ENCODE data around the gene BMPR1A.
"Not testable (repeated sequence)": the region's sequence is repeated elsewhere in the genome, so short reads cannot be mapped to it uniquely, and the experiment has no call there.

BMPR1A gene

GRCh38 chr10:86850481-86850880 is 94.1 kb downstream of the BMPR1A start:
- DNase-seq (ENCODE audit: low spot score) = no peak

DNA sequence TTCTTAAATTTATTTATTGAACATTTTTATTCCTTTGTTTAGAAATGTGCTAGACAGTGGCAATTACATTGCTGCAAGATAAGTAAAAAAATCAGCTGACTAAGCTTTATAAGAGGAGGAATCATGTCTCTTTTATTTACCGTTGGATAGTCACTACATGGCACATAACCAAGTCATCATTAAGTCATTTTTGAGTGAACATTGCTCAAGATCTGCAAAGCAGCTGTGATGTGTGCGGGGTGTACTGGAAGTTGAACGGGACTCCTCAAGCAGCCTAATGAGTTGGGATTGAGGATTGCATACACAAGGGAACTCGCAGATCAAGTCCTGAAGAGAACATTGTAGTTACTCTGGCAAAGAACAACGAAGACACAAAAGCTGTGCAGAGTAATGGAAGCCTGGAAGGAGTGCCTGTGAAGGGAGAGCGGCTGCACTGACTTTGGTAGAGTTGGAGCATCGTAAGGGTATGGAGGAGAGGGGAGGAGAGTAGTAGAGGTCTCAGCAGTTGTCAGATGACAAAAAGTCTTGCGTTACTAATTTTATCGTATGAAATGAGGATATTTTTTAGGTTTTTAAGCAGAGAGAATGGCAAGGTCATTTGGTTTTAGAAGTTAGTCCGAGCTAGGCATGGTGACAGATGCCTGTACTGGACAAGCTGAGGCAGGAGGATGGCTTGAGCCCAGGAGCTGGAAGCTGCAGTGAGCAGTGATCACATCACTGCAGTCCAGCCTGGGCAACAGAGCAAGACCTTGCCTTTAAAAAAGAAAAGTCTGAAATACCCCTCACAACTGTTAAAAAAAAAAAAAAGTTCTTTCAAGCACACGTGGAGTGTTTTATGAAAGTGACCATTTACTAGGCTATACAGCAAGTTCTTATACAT is 95.1 kb downstream of the BMPR1A start:
- no peak for DNase-seq (ENCODE audit: low spot score)

GRCh38 chr10:86853582-86853981 is 97.2 kb downstream of the BMPR1A start:
- DNase-seq (ENCODE audit: low spot score) = not testable (repeated sequence)

DNA sequence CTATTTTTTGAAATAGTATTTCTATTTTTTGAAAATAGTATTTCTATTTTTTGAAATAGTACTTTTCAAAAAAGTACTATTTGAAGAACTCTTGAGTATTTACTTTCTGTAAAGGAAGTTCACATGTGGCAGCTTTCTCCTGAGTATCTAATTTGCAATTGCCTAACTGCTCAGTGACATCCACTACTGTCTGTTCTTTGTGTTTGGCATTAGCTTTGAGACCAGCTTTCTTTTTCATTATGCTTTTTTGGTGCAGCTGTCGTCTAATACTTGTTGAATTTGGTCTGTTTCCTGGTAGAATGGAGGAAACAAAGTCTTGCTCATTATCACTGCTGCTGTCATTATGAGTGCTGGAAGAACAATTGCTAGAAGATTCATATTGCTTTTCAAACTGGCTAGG is 99.1 kb downstream of the BMPR1A start:
- no peak for DNase-seq (ENCODE audit: low spot score)

- no peak for DNase-seq (ENCODE audit: low spot score)
Observed at GRCh38 chr10:86856156-86856555, 99.7 kb downstream of the BMPR1A start.

- DNase-seq (ENCODE audit: low spot score) = no peak
Observed at GRCh38 chr10:86857128-86857721, 100.8 kb downstream of the BMPR1A start.

GRCh38 chr10:86858011-86858410 is 101.6 kb downstream of the BMPR1A start:
- DNase-seq (ENCODE audit: low spot score) = no peak

DNA sequence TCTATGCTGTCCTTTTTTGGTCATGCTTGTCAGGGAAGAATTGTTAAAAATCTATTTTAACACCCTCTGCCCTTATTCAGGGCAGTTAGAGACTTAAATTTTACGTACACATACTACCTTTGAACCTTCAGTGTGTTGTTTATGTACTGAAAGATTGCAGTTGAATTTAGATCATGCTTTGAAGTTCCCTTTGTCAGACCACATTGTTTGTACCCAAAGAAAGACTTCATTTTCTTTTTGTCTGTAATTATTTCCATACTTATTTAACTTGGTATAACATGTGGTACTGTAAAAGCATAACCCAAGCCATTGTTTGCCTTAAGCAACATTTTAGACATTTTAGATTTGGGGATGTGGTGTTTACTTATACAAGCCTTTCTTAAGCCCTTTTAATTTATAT is 104.9 kb downstream of the BMPR1A start:
- DNase-seq (ENCODE audit: low spot score) = no peak

DNA sequence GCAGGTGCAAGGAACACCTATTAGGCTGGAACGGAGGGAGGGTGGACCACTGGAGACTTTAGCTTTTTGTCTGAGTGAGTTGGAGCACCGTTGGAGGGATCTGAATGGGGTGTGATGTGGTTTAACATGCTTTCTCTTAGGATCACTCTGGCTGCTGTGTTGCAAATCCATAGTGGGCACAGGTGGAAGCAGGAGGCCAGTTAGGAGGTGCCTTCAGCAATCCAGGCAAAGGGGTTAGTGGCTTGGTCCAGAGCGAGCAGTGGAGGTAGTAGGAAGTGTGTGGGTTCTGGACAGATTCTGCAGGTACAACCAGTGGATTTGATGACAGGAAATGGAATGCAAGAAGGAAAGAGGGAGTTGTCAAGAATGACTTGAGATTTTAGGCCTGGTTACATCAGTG is 106.0 kb downstream of the BMPR1A start:
- DNase-seq (ENCODE audit: low spot score) = no peak

DNA sequence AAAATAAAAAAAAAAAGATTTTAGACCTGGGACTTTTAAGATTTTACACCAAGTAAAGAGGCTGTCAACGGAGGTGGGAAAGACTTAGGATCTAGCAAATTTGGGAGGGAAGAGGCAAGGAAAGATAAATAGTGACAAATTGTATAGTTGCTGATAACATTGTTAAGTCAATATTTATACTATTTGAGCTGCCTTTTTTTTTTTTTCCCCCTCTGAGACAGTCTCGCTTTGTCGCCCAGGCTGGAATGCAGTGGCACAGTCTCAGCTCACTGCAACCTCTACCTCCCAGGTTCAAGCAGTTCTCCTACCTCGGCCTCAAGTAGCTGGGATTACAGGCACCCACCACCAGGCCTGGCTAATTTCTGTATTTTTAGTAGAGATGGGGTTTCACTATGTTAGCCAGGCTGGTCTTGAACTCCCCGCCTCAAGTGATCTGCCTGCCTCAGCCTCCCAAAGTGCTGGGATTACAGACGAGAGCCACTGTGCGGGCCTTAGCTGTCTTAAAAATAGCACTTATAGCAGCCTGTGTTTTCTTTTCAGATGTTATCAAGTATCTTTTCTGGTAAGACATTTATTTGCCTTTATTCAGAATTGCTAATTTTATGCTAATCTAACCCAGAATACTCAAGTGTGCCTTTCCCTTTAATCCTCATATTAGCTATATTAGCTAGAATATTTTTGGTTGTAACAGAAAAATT is 106.5 kb downstream of the BMPR1A start:
- no peak for DNase-seq (ENCODE audit: low spot score)

- no peak for DNase-seq (ENCODE audit: low spot score)
Observed at GRCh38 chr10:86863484-86863842, 107.0 kb downstream of the BMPR1A start.

- DNase-seq (ENCODE audit: low spot score) = not testable (repeated sequence)
Observed at GRCh38 chr10:86865011-86865811, 108.8 kb downstream of the BMPR1A start.

- no peak for DNase-seq (ENCODE audit: low spot score)
Observed at GRCh38 chr10:86867149-86867548, 110.7 kb downstream of the BMPR1A start.

GRCh38 chr10:86868353-86868752 is 111.9 kb downstream of the BMPR1A start:
- no peak for DNase-seq (ENCODE audit: low spot score)

DNA sequence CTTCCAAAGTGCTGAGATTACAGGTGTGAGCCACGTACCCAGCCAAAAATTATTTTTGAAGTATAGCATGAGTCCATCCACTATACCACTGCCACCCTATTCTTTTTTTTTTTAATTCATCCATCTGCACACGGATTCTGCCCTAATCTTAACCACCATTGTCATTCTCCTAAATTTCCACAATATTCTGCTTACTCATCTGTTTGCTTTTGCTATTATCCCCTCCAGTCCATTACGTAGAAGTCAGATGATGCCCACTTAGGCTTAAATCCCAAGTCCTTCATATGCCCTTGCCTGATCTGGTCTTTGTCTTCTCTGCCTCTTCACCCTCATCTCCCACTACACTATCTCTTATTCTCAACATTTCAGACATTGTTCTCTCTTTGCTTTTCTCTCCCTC is 114.3 kb downstream of the BMPR1A start:
- DNase-seq (ENCODE audit: low spot score) = no peak

- no peak for DNase-seq (ENCODE audit: low spot score)
Observed at GRCh38 chr10:86871563-86872183, 115.3 kb downstream of the BMPR1A start.

GRCh38 chr10:86872757-86873156 is 116.3 kb downstream of the BMPR1A start:
- no peak for DNase-seq (ENCODE audit: low spot score)

DNA sequence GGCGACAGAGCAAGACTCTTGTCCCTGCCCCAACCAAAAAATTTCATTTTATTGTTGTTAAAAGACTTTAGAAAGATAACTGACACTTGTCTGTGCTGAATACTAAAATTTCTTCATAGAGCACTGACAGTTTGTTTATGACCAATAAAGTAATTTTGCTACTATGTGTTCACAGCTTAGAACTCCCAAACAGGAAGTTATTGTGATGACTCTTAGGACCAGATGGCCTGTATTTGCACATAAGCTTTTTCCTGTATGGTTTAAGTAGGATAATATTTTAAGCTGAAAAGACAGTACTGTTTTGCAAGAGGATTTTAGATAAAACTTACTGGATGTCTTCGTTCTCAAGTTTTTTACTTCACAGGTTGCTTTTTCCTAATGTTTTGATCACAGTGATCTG is 120.3 kb downstream of the BMPR1A start:
- no peak for DNase-seq (ENCODE audit: low spot score)

GRCh38 chr10:86878983-86879713 is 122.7 kb downstream of the BMPR1A start:
- DNase-seq (ENCODE audit: low spot score) = no peak

GRCh38 chr10:86880971-86881370 is 124.6 kb downstream of the BMPR1A start:
- DNase-seq (ENCODE audit: low spot score) = no peak
